Measurements from ENCODE around the gene FCN1. TPM values are rescaled to one million over a fixed set of nuclear protein-coding genes. Genes with fewer than 3 reads are reported as not detected.

Gene FCN1
- total RNA-seq, 2 experiments from 2014 or later = not detected

DNA sequence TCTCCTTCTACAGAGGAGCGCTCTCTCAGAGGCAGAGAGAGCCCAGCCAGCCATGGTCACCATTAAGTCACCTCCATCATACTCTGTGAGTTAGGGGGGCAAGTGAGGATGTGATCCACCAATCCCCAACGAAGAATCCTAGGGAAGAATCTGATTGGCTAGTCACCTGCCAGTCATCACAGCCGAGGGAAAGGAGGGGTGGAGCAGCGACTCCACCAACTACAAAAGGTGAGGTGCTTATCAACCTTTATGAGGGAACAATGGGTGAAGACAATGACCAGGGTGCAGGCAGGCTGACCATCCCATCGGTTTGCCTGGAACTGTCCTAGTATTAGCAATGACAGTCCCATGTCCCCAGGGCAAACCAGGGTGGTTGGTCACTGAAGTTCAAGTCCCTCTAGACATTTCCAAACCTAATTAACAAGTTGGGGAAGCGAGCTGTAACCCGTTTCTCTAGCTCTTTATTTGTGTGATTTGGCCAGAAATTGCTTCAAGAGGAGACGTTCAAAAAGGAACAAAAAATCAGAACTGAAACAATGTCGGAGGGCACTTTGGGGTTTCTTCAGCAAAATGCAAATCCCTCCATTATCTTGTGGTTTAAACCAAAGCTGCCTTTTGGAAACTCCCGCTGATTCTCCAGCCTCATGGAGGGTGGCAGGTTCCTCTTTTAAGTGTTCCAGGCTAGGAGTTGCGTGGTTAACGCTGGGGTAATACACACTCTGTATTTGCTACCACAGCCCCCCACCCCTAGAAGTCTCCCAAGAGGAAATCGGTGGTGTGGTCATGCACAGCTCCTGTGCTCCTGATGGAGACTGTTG lies 18.8 kb upstream of the FCN1 start:
- DNase-seq = no peak
- CTCF ChIA-PET = no interaction called here
- TF ChIP-seq, protein P1, sequence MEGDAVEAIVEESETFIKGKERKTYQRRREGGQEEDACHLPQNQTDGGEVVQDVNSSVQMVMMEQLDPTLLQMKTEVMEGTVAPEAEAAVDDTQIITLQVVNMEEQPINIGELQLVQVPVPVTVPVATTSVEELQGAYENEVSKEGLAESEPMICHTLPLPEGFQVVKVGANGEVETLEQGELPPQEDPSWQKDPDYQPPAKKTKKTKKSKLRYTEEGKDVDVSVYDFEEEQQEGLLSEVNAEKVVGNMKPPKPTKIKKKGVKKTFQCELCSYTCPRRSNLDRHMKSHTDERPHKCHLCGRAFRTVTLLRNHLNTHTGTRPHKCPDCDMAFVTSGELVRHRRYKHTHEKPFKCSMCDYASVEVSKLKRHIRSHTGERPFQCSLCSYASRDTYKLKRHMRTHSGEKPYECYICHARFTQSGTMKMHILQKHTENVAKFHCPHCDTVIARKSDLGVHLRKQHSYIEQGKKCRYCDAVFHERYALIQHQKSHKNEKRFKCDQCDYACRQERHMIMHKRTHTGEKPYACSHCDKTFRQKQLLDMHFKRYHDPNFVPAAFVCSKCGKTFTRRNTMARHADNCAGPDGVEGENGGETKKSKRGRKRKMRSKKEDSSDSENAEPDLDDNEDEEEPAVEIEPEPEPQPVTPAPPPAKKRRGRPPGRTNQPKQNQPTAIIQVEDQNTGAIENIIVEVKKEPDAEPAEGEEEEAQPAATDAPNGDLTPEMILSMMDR (IDR thresholded peaks at IDR 0.05) = no peak

GRCh38 chr9:134935701-134936345 lies 18.1 kb upstream of the FCN1 start:
- Mint-ChIP-seq H3K27me3 (no peaks in the 10 kb centered on the region), H3K4me1 (ENCODE audit: low read depth) (no peaks in the 10 kb centered on the region), H3K4me3 (no peak overlapping the region), H3K36me3 (ENCODE audit: low read depth) (no peaks in the 10 kb centered on the region), H3K27ac (no peak overlapping the region), H3K9me3 (no peaks in the 10 kb centered on the region)
- CTCF ChIA-PET = no interaction called here
- TF ChIP-seq, protein P1 (IDR thresholded peaks at IDR 0.05) = no peak
- intact Hi-C loops (cut with micrococcal nuclease) = no loop called here
- no peak for DNase-seq
- ATAC-seq = no peak
- POLR2A ChIA-PET = no interaction called here

More for the DNA sequence above, 18.8 kb upstream of the FCN1 start:
- H3K27me3 Mint-ChIP-seq = no peaks in the 10 kb centered on the region
- no peaks in the 10 kb centered on the region for H3K36me3 Mint-ChIP-seq (ENCODE audit: low read depth)
- POLR2A ChIA-PET = no interaction called here
- no peaks in the 10 kb centered on the region for H3K4me1 Mint-ChIP-seq (ENCODE audit: low read depth)
- no peak overlapping the region for H3K4me3 Mint-ChIP-seq
- no peak overlapping the region for H3K27ac Mint-ChIP-seq
- H3K9me3 Mint-ChIP-seq = no peaks in the 10 kb centered on the region
- ATAC-seq = no peak
- intact Hi-C loops (cut with micrococcal nuclease) = no loop called here

DNA sequence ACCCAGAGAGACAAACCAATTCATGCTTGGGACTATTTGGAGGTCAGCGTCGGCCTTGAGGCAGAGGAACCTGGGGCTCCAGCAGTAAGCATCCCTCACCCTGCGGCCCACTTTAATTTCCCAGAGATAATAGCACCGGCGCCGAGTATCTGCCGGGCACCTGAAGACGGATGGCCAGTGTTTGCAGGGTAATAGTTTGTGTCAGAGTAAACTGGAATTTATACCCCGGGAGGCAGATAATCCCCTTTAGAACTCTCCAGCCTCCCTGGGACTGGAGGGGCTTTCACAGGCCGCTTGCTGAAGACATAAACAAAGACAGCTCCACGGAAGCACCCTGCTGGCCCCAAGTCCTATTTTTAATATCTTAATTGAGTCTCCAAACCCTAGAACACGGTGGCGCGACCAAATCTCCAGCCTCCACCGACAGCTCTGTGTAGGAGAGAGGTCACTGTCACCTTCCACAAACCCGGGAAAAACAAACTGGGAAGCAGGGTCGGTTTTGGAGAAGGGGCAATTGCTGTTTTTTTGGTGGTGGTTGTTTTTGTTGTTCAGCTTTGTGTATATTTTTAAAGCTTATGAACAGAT lies 17.4 kb upstream of the FCN1 start:
- POLR2A ChIA-PET = no interaction called here
- H3K27me3 Mint-ChIP-seq = peaks cover 3% of the 10 kb centered on the region
- intact Hi-C loops (cut with micrococcal nuclease) = no loop called here
- H3K4me3 Mint-ChIP-seq = no peak overlapping the region
- CTCF ChIA-PET = no interaction called here
- TF ChIP-seq, protein P1 (IDR thresholded peaks at IDR 0.05) = no peak
- H3K9me3 Mint-ChIP-seq = no peaks in the 10 kb centered on the region
- DNase-seq (no peak), ATAC-seq (no peak)
- H3K4me1 Mint-ChIP-seq (ENCODE audit: low read depth) = no peaks in the 10 kb centered on the region
- H3K36me3 Mint-ChIP-seq (ENCODE audit: low read depth) = no peaks in the 10 kb centered on the region
- no peak overlapping the region for H3K27ac Mint-ChIP-seq

DNA sequence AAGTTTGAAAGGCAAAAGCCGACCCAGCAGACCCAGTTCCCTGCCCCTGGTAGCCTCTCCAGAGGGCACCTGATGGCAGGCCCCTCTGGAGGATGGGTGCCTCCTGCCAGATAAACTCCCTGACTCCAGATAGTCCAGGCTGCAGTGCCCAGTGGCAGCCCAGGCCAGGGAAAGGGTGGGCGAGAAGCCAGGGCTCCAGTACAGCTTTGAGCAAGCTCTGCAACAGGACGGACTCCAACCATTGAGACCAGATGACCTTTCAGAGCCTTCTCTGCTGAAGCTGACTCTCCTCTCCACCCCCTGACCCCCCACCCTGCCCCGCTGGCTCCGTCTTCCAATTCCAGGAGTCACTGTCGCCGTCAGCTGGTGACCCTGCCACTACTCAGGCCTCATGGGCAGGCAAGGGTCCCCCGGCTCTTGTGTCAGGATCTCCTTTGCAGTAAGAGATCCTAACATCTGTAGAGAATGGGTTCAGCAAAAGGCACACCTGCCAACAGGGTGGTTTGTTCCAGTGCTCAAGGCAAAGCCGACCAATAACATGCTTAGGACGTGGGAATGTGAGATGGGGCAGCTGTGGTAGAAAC lies 15.5 kb upstream of the FCN1 start:
- H3K4me1 Mint-ChIP-seq (ENCODE audit: low read depth) = no peaks in the 10 kb centered on the region
- H3K9me3 Mint-ChIP-seq = no peaks in the 10 kb centered on the region
- no peaks in the 10 kb centered on the region for H3K36me3 Mint-ChIP-seq (ENCODE audit: low read depth)
- H3K27ac Mint-ChIP-seq = no peak overlapping the region
- intact Hi-C loops (cut with micrococcal nuclease) = no loop called here
- H3K4me3 Mint-ChIP-seq = no peak overlapping the region
- TF ChIP-seq, protein P1 (IDR thresholded peaks at IDR 0.05) = no peak
- POLR2A ChIA-PET = no interaction called here
- ATAC-seq (no peak), DNase-seq (no peak)
- CTCF ChIA-PET = no interaction called here
- H3K27me3 Mint-ChIP-seq = peaks cover 5% of the 10 kb centered on the region

DNA sequence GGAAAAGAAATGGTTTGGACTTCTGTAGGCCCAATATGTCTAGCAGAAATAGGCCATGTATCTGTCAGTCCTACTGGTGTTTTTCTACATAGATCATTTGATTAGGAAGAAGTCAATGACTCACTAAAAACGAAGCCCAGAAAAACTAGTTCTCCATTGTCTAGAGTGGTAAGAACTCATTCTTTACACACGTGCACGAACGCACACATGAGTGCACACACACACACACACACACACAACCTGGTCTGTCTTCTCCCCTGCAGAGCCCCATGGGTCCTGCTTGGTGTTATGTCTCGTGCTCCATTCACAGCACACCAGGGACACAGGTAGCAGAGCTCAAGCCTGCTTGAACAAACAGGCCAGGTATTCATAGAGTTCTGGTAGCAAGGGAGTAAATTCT lies 14.9 kb upstream of the FCN1 start:
- no peaks in the 10 kb centered on the region for H3K4me1 Mint-ChIP-seq (ENCODE audit: low read depth)
- peaks cover 5% of the 10 kb centered on the region for H3K27me3 Mint-ChIP-seq

More for the DNA sequence above, 14.9 kb upstream of the FCN1 start:
- ChIA-PET CTCF (no interaction called here), POLR2A (no interaction called here)
- Mint-ChIP-seq H3K36me3 (ENCODE audit: low read depth) (no peaks in the 10 kb centered on the region), H3K27ac (no peak overlapping the region), H3K9me3 (no peaks in the 10 kb centered on the region), H3K4me3 (no peak overlapping the region)
- no peak for DNase-seq
- intact Hi-C loops (cut with micrococcal nuclease) = no loop called here
- TF ChIP-seq, protein P1 (IDR thresholded peaks at IDR 0.05) = no peak
- no peak for ATAC-seq

Measured in activated CD8-positive, alpha-beta T cell treated with anti-CD3 and anti-CD28 coated beads for 36 hours (primary cell).